MM.1S (cell line): Measurements from ENCODE around the gene SLC35G3.

ENCODE experiments used
- DNase-seq: peaks from one replicate; pipeline ENCODE4 v3.0.0-alpha.2; 2015
- H2AFZ ChIP-seq: fragments of 300-600 bp; sonication (generic); 2 replicates; pipeline ENCODE4 v1.6.0; 2016; ENCODE audit warnings: antibody characterized with exemption, low read length
- H3F3A ChIP-seq: fragments of 300-600 bp; sonication (generic); 2 replicates; pipeline ENCODE4 v1.6.1; 2016; ENCODE audit warnings: mild to moderate bottlenecking, antibody characterized with exemption, low read length, moderate library complexity, mixed read lengths; ENCODE audit not compliant: insufficient read depth
- H3K27ac ChIP-seq: fragments of 300-600 bp; sonication (generic); 2 replicates; pipeline ENCODE4 v1.5.1; 2016; ENCODE audit warnings: mild to moderate bottlenecking, low read length
- H3K27me3 ChIP-seq: fragments of 300-600 bp; sonication (generic); replicated peaks from 2 replicates; pipeline ENCODE4 v1.6.0; 2016; ENCODE audit warnings: low read length; ENCODE audit not compliant: insufficient read depth
- H3K36me3 ChIP-seq: fragments of 300-600 bp; sonication (generic); replicated peaks from 2 replicates; pipeline ENCODE4 v1.6.1; 2016; ENCODE audit warnings: mild to moderate bottlenecking, low read length, mixed read lengths; ENCODE audit not compliant: insufficient read depth
- H3K4me1 ChIP-seq: fragments of 300-600 bp; sonication (generic); 2 replicates; pipeline ENCODE4 v1.6.1; 2016; ENCODE audit warnings: low read length, mixed read lengths
- H3K4me2 ChIP-seq: fragments of 300-600 bp; sonication (generic); 2 replicates; pipeline ENCODE4 v1.6.0; 2016; ENCODE audit warnings: low read depth, low read length
- H3K4me3 ChIP-seq: fragments of 300-600 bp; sonication (generic); 2 replicates; pipeline ENCODE4 v1.5.1; 2016; ENCODE audit warnings: low read length, mixed read lengths
- H3K79me2 ChIP-seq: fragments of 300-600 bp; sonication (generic); 2 replicates; pipeline ENCODE4 v1.6.1; 2016; ENCODE audit warnings: mixed run types, low read length, mixed read lengths
- H3K9ac ChIP-seq: fragments of 300-600 bp; sonication (generic); 2 replicates; pipeline ENCODE4 v1.6.1; 2016; ENCODE audit warnings: low read length, mixed read lengths
- H3K9me2 ChIP-seq: fragments of 300-600 bp; sonication (generic); replicated peaks from 2 replicates; pipeline ENCODE4 v1.6.1; 2016; ENCODE audit warnings: mild to moderate bottlenecking, low read length, mixed read lengths; ENCODE audit not compliant: insufficient read depth
- H3K9me3 ChIP-seq: fragments of 300-600 bp; sonication (generic); replicated peaks from 2 replicates; pipeline ENCODE4 v1.6.1; 2016; ENCODE audit warnings: mild to moderate bottlenecking, low read length, mixed read lengths; ENCODE audit not compliant: insufficient read depth
- H4K20me1 ChIP-seq: fragments of 300-600 bp; sonication (generic); 2 replicates; pipeline ENCODE4 v1.6.1; 2016; ENCODE audit warnings: mild to moderate bottlenecking, low read length, moderate library complexity, mixed read lengths; ENCODE audit not compliant: insufficient read depth
- EZH2 ChIP-seq: fragments of 300-600 bp; sonication (generic); optimal IDR thresholded peaks from 2 replicates; pipeline ENCODE3; 2017; ENCODE audit warnings: low read depth, mild to moderate bottlenecking, antibody characterized with exemption, low read length, mixed read lengths
- EZH2phosphoT487 ChIP-seq: fragments of 300-600 bp; sonication (generic); IDR thresholded peaks from 2 replicates; pipeline ENCODE4 v1.6.1; 2018; ENCODE audit warnings: antibody characterized with exemption, low read length
- TF ChIP-seq, protein P1 (sequence below): fragments of 300-600 bp; sonication (generic); IDR thresholded peaks from 2 replicates; pipeline ENCODE4 v1.5.1; 2016; ENCODE audit warnings: antibody characterized with exemption, low read length, mixed read lengths

The SLC35G3 gene

DNA sequence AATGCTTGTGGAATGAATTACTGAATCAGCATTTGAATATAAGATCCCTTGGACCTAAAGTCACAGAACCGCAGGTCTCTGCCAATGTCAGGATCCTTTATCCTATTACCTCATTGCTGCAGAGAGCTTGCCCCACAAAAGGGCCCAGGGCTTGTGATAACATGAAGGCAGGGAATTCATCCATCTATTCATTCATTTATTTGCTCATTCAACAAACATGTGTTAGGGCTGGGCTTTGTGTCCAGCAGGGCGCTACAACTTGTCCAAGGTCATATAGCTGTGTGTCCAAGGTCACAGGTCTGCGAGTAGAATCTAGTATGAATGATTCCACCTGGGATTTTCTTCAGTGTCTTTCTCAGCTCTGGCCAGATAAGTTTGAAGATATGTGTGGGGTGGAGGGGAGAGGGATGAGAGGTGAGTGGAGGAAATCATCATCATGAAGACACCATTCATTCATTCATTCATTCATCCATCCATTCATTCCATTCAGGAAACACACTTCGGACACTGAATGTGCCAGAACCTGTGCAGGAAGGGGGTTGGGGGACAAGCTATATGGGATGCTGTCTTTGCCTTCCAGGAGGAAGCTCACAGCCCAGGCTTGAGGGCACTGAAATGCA, 47.9 kb downstream of the SLC35G3 start:
- H3K9me2 ChIP-seq, result no peaks in the 10 kb centered on the region
- no peak overlapping the region for H3K27ac ChIP-seq
- DNase-seq, result no peak
- H3K4me1 ChIP-seq, result peaks cover 9% of the 10 kb centered on the region
- no peak overlapping the region for H3K4me3 ChIP-seq
- H3K27me3 ChIP-seq, result no peaks in the 10 kb centered on the region
- no peak for TF ChIP-seq EZH2phosphoT487
- TF ChIP-seq EZH2, result no peak
- TF ChIP-seq, protein P1, sequence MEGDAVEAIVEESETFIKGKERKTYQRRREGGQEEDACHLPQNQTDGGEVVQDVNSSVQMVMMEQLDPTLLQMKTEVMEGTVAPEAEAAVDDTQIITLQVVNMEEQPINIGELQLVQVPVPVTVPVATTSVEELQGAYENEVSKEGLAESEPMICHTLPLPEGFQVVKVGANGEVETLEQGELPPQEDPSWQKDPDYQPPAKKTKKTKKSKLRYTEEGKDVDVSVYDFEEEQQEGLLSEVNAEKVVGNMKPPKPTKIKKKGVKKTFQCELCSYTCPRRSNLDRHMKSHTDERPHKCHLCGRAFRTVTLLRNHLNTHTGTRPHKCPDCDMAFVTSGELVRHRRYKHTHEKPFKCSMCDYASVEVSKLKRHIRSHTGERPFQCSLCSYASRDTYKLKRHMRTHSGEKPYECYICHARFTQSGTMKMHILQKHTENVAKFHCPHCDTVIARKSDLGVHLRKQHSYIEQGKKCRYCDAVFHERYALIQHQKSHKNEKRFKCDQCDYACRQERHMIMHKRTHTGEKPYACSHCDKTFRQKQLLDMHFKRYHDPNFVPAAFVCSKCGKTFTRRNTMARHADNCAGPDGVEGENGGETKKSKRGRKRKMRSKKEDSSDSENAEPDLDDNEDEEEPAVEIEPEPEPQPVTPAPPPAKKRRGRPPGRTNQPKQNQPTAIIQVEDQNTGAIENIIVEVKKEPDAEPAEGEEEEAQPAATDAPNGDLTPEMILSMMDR, result no peak
- H3K4me2 ChIP-seq, result no peak overlapping the region
- no peaks in the 10 kb centered on the region for H3F3A ChIP-seq
- peaks cover 8% of the 10 kb centered on the region for H3K79me2 ChIP-seq
- H3K9me3 ChIP-seq, result no peaks in the 10 kb centered on the region
- H4K20me1 ChIP-seq, result no peaks in the 10 kb centered on the region
- no peak overlapping the region for H3K9ac ChIP-seq
- no peaks in the 10 kb centered on the region for H3K36me3 ChIP-seq
- H2AFZ ChIP-seq, result no peak overlapping the region

DNA sequence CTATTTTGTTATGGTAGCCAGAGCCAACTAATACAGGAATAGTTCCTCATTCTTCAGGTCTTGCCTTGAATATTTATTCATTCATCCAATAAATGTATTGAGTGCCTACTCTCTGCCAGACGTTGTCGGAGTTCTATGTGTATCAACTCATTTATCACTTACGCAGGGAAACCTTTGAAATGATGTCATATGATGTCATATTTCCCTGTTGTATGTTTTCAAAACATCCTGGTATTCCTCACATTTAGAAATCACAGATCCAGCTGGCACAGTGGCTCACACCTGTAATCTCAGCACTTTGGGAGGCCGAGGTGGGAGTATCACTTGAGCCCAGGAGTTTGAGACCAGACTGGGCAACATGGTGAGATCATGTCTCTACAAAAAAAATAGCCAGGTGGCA, 49.4 kb downstream of the SLC35G3 start:
- no peaks in the 10 kb centered on the region for H3K9me3 ChIP-seq
- no peaks in the 10 kb centered on the region for H3K27me3 ChIP-seq
- no peaks in the 10 kb centered on the region for H3K9me2 ChIP-seq
- H3K4me3 ChIP-seq, result no peak overlapping the region
- no peaks in the 10 kb centered on the region for H3F3A ChIP-seq
- H3K36me3 ChIP-seq, result no peaks in the 10 kb centered on the region
- H3K27ac ChIP-seq, result no peak overlapping the region
- no peak overlapping the region for H3K9ac ChIP-seq
- H3K79me2 ChIP-seq, result peaks cover 22% of the 10 kb centered on the region
- no peak overlapping the region for H2AFZ ChIP-seq
- DNase-seq, result no peak
- TF ChIP-seq, protein P1, result no peak
- TF ChIP-seq EZH2phosphoT487, result no peak
- TF ChIP-seq EZH2, result no peak
- H3K4me2 ChIP-seq, result no peak overlapping the region
- H3K4me1 ChIP-seq, result peaks cover 1% of the 10 kb centered on the region
- no peaks in the 10 kb centered on the region for H4K20me1 ChIP-seq
